Gastrocnemius medialis (tissue), 4 donors: ENCODE data around the gene ZNF304.

Source experiments
- CTCF ChIP-seq, 5 experiments: fragments of 450-650 bp in 3 of 5; fragments of 200-600 bp in 2 of 5; sonication (generic) in 2 of 5; IDR thresholded peaks in 4 of 5; conservative IDR thresholded peaks in 1 of 5; 1 replicate in 4 of 5; 2 replicates in 1 of 5; pipeline ENCODE4 v1.5.1; 2016 to 2019; ENCODE audit warnings: antibody characterized with exemption in 5 of 5, mild to moderate bottlenecking in 3 of 5, moderate library complexity in 3 of 5
- POLR2A ChIP-seq, 2 donors: fragments of 450-650 bp; IDR thresholded peaks; one replicate each; pipeline ENCODE4 v1.6.1; 2017; ENCODE audit warnings: antibody characterized with exemption in 2 of 2, mild to moderate bottlenecking in 2 of 2, moderate library complexity in 2 of 2

- TF ChIP-seq CTCF (IDR thresholded peaks at IDR 0.05 in 4 of 5, conservative IDR thresholded peaks at IDR 0.05 in 1 of 5), result no peak
- no peak for TF ChIP-seq POLR2A (IDR thresholded peaks at IDR 0.05)
These were observed 29.3 kb upstream of the ZNF304 start for GRCh38 chr19:57321751-57322150.
